Activated CD8-positive, alpha-beta T cell treated with anti-CD3 and anti-CD28 coated beads for 36 hours (primary cell): ENCODE measurements around the gene ZSWIM4. TPM values are rescaled to one million over a fixed set of nuclear protein-coding genes. Genes with fewer than 3 reads are reported as not detected.

Experiments
- ATAC-seq: fragments of 200-7000 bp; cut with Tn5 transposase; one replicate; pipeline ENCODE4 v1.10.0; 2021; ENCODE audit warnings: mild to moderate bottlenecking, moderate library complexity
- CTCF ChIA-PET: fragments of 350-600 bp; sonication (Branson Sonifier 250); formaldehyde crosslinking; loops from one replicate; lab custom pipeline; 2021; ENCODE audit warnings: antibody characterized with exemption; lab: Charles Lee
- POLR2A ChIA-PET: fragments of 350-600 bp; sonication (Branson Sonifier 250); formaldehyde crosslinking; loops from one replicate; lab custom pipeline; 2021; ENCODE audit warnings: antibody characterized with exemption; lab: Charles Lee
- DNase-seq: peaks from one replicate; pipeline ENCODE4 v3.0.0-alpha.2; 2020
- H3K27ac Mint-ChIP-seq: one replicate; pipeline ENCODE4 v1.8.0; 2021; ENCODE audit warnings: mild to moderate bottlenecking, mixed read lengths
- H3K27me3 Mint-ChIP-seq: one replicate; pipeline ENCODE4 v1.8.0; 2021; ENCODE audit warnings: mixed read lengths
- H3K36me3 Mint-ChIP-seq: one replicate; pipeline ENCODE4 v1.8.0; 2021; ENCODE audit warnings: low read depth, mixed read lengths
- H3K4me1 Mint-ChIP-seq: one replicate; pipeline ENCODE4 v1.8.0; 2021; ENCODE audit warnings: low read depth, mixed read lengths
- H3K4me3 Mint-ChIP-seq: one replicate; pipeline ENCODE4 v1.8.0; 2021; ENCODE audit warnings: mild to moderate bottlenecking, moderate library complexity, mixed read lengths
- H3K9me3 Mint-ChIP-seq: one replicate; pipeline ENCODE4 v1.8.0; 2021; ENCODE audit warnings: mixed read lengths
- CTCF ChIP-seq: fragments of 200-600 bp; IDR thresholded peaks from one replicate; pipeline ENCODE4 v1.8.0; 2022; ENCODE audit warnings: antibody characterized with exemption, mild to moderate bottlenecking
- intact Hi-C: fragments of 100-400 bp; cut with micrococcal nuclease; formaldehyde crosslinking; loops from one replicate; pipeline ENCODE4 v1.10.0; 2022
- total RNA-seq, 2 experiments: library from RNA; stranded (reverse); gene quantifications; one replicate each; pipeline ENCODE4 v1.2.3, GENCODE V29; 2021

Gene ZSWIM4
- total RNA-seq, 2 experiments from 2014 or later, result 6.6 to 6.8 TPM

GRCh38 chr19:13866463-13867046 lies 71.3 kb downstream of the ZSWIM4 start:
- peak overlapping the region; percentile 63 for H3K4me3 Mint-ChIP-seq

GRCh38 chr19:13868663-13869062 lies 73.4 kb downstream of the ZSWIM4 start:
- Mint-ChIP-seq H3K27me3 (peaks cover 33% of the 10 kb centered on the region), H3K4me1 (peaks cover 33% of the 10 kb centered on the region), H3K9me3 (no peaks in the 10 kb centered on the region), H3K36me3 (no peaks in the 10 kb centered on the region), H3K4me3 (no peak overlapping the region), H3K27ac (no peak overlapping the region)
- POLR2A ChIA-PET, result interaction anchor here (0.5 to 1.1 kb wide), 2 partner anchors 95 to 134 kb away, joined by 3 read pairs; partner anchors contain the start of gene C19orf53
- TF ChIP-seq CTCF, result no peak
- CTCF ChIA-PET, result no interaction called here
- intact Hi-C loops, result loop anchor here (10.0 kb wide), 1 partner anchor 274 kb away; no protein-coding TSS in a partner anchor
- peak; percentile 40 for DNase-seq
- ATAC-seq, result no peak

More at GRCh38 chr19:13866463-13867046, 71.3 kb downstream of the ZSWIM4 start:
- Mint-ChIP-seq H3K27ac (no peak overlapping the region), H3K9me3 (no peaks in the 10 kb centered on the region), H3K4me1 (peaks cover 37% of the 10 kb centered on the region), H3K36me3 (no peaks in the 10 kb centered on the region), H3K27me3 (peaks cover 32% of the 10 kb centered on the region)
- ChIA-PET POLR2A (interaction anchor here (1.0 to 1.5 kb wide), 4 partner anchors 11 to 194 kb away, joined by 3 read pairs; partner anchors contain the start of gene NANOS3), CTCF (interaction anchor here (1.0 to 1.1 kb wide), 4 partner anchors 8 to 205 kb away, joined by 3 read pairs; partner anchors contain the start of gene MISP3)
- intact Hi-C loops, result loop anchor here (10.0 kb wide), 1 partner anchor 272 kb away; no protein-coding TSS in a partner anchor
- no peak for TF ChIP-seq CTCF
- no peak for ATAC-seq
- no peak for DNase-seq

GRCh38 chr19:13869281-13869680 lies 74.0 kb downstream of the ZSWIM4 start:
- CTCF ChIA-PET, result no interaction called here
- Mint-ChIP-seq H3K27ac (no peak overlapping the region), H3K36me3 (no peaks in the 10 kb centered on the region), H3K27me3 (peaks cover 27% of the 10 kb centered on the region), H3K9me3 (no peaks in the 10 kb centered on the region), H3K4me1 (peaks cover 27% of the 10 kb centered on the region), H3K4me3 (no peak overlapping the region)
- POLR2A ChIA-PET, result interaction anchor here (0.5 kb wide), 1 partner anchor 134 kb away, joined by 3 read pairs; no protein-coding TSS in a partner anchor
- TF ChIP-seq CTCF, result no peak
- intact Hi-C loops, result loop anchor here (10.0 kb wide), 1 partner anchor 274 kb away; no protein-coding TSS in a partner anchor
- DNase-seq (no peak), ATAC-seq (no peak)

GRCh38 chr19:13870873-13871272 lies 75.6 kb downstream of the ZSWIM4 start:
- H3K4me3 Mint-ChIP-seq, result no peak overlapping the region
- ATAC-seq (no peak), DNase-seq (no peak)
- ChIA-PET CTCF (interaction anchor here (1.2 to 1.8 kb wide), 2 partner anchors 8 to 203 kb away, joined by 4 to 5 read pairs; no protein-coding TSS in a partner anchor), POLR2A (no interaction called here)
- no peaks in the 10 kb centered on the region for H3K36me3 Mint-ChIP-seq
- no peak for TF ChIP-seq CTCF
- intact Hi-C loops, result no loop called here
- H3K9me3 Mint-ChIP-seq, result no peaks in the 10 kb centered on the region
- peaks cover 22% of the 10 kb centered on the region for H3K27me3 Mint-ChIP-seq
- H3K4me1 Mint-ChIP-seq, result peaks cover 22% of the 10 kb centered on the region
- H3K27ac Mint-ChIP-seq, result no peak overlapping the region

GRCh38 chr19:13872339-13872694 lies 77.1 kb downstream of the ZSWIM4 start:
- Mint-ChIP-seq H3K27me3 (peaks cover 14% of the 10 kb centered on the region), H3K36me3 (no peaks in the 10 kb centered on the region), H3K9me3 (no peaks in the 10 kb centered on the region), H3K4me1 (peaks cover 17% of the 10 kb centered on the region), H3K4me3 (peak overlapping the region; percentile 61), H3K27ac (no peak overlapping the region)
- intact Hi-C loops, result no loop called here
- no peak for DNase-seq
- TF ChIP-seq CTCF, result no peak
- no peak for ATAC-seq
- ChIA-PET POLR2A (interaction anchor here (0.9 to 1.2 kb wide), 2 partner anchors 9 to 92 kb away, joined by 3 read pairs; no protein-coding TSS in a partner anchor), CTCF (interaction anchor here (0.7 to 1.7 kb wide), 6 partner anchors 10 to 243 kb away, joined by 3 to 6 read pairs (median 4); partner anchors contain the start of gene MISP3)
